Omental fat pad (tissue), 4 donors: ENCODE measurements around the gene LARGE1. TPM values are rescaled to one million over a fixed set of nuclear protein-coding genes. Genes with fewer than 3 reads are reported as not detected.

Experiments
- ATAC-seq: fragments of 150-250 bp; one replicate; pipeline ENCODE4 v1.9.1; 2016; ENCODE audit warnings: mild to moderate bottlenecking, moderate library complexity; ENCODE audit not compliant: low FRiP score
- DNase-seq: peaks from one replicate; pipeline ENCODE4 v3.0.0-alpha.2; 2019; ENCODE audit warnings: low spot score
- CTCF ChIP-seq, 3 donors: fragments of 450-650 bp; IDR thresholded peaks; one replicate each; pipeline ENCODE4 v1.5.1; 2016 to 2017; ENCODE audit warnings: antibody characterized with exemption in 3 of 3, mild to moderate bottlenecking in 3 of 3, moderate library complexity in 2 of 3
- total RNA-seq, 4 donors: library from RNA; depleted of rRNA; stranded (reverse); fragments of >200 nt; gene quantifications; one replicate each; pipeline ENCODE4 v1.1.0, GENCODE V29; 2016

Gene LARGE1
- total RNA-seq, 4 donors from 2014 or later: 16.5 to 31.2 (median 22.3) TPM

GRCh38 chr22:33354928-33355327, 565.3 kb downstream of the LARGE1 start:
- ATAC-seq (no peak), DNase-seq (no peak)
- TF ChIP-seq CTCF (IDR thresholded peaks at IDR 0.05): no peak

GRCh38 chr22:33353502-33353901, 566.8 kb downstream of the LARGE1 start:
- DNase-seq (no peak), ATAC-seq (no peak)
- no peak for TF ChIP-seq CTCF (IDR thresholded peaks at IDR 0.05)

- TF ChIP-seq CTCF (IDR thresholded peaks at IDR 0.05): no peak
- ATAC-seq (no peak), DNase-seq (no peak)
Measured at GRCh38 chr22:33352768-33353167, 567.5 kb downstream of the LARGE1 start.

- TF ChIP-seq CTCF (IDR thresholded peaks at IDR 0.05): no peak
- ATAC-seq (no peak), DNase-seq (no peak)
Measured at GRCh38 chr22:33350961-33351360, 569.3 kb downstream of the LARGE1 start.

GRCh38 chr22:33350491-33350890, 569.8 kb downstream of the LARGE1 start:
- no peak for TF ChIP-seq CTCF (IDR thresholded peaks at IDR 0.05)
- no peak for DNase-seq

GRCh38 chr22:33347002-33347401, 573.3 kb downstream of the LARGE1 start:
- no peak for DNase-seq
- ATAC-seq: no peak
- no peak for TF ChIP-seq CTCF (IDR thresholded peaks at IDR 0.05)

More at GRCh38 chr22:33350491-33350890, 569.8 kb downstream of the LARGE1 start:
- no peak for ATAC-seq

- ATAC-seq (no peak), DNase-seq (no peak)
- no peak for TF ChIP-seq CTCF (IDR thresholded peaks at IDR 0.05)
Measured at GRCh38 chr22:33341611-33342010, 578.7 kb downstream of the LARGE1 start.
